Endodermal cell (in vitro differentiated cells): Measurements from ENCODE around the gene PUS7. TPM values are rescaled to one million over a fixed set of nuclear protein-coding genes. Genes with fewer than 3 reads are reported as not detected.
"Not testable (repeated sequence)": the region's sequence is repeated elsewhere in the genome, so short reads cannot be mapped to it uniquely, and the experiment has no call there.

Source experiments
- DNase-seq: peaks from one replicate; pipeline ENCODE4 v3.0.0-alpha.2; 2017
- H3K27ac ChIP-seq: 2 replicates; pipeline ENCODE4 v1.5.1; 2013; ENCODE audit warnings: mild to moderate bottlenecking, low read depth, low read length, moderate library complexity
- H3K27me3 ChIP-seq: 2 replicates; pipeline ENCODE4 v1.6.1; 2013; ENCODE audit warnings: mild to moderate bottlenecking, low read length, moderate library complexity; ENCODE audit not compliant: insufficient read depth, control insufficient read depth, poor library complexity, severe bottlenecking
- H3K36me3 ChIP-seq: 2 replicates; pipeline ENCODE4 v1.7.0; 2013; ENCODE audit warnings: mild to moderate bottlenecking, low read length, moderate library complexity; ENCODE audit not compliant: control insufficient read depth, insufficient read depth
- H3K4me1 ChIP-seq: one replicate; pipeline ENCODE4 v1.7.0; 2013; ENCODE audit warnings: low read length; ENCODE audit not compliant: control insufficient read depth, insufficient read depth
- H3K4me3 ChIP-seq: 2 replicates; pipeline ENCODE4 v1.5.1; 2013; ENCODE audit warnings: mild to moderate bottlenecking, low read length, moderate library complexity
- H3K9ac ChIP-seq: 2 replicates; pipeline ENCODE4 v1.6.1; 2013; ENCODE audit warnings: mild to moderate bottlenecking, low read length, moderate library complexity; ENCODE audit not compliant: poor library complexity, severe bottlenecking; ENCODE audit errors: extremely low read depth
- H3K9me3 ChIP-seq: 2 replicates; pipeline ENCODE4 v1.6.1; 2013; ENCODE audit warnings: mild to moderate bottlenecking, low read length, moderate library complexity; ENCODE audit not compliant: control insufficient read depth
- H3K27ac Mint-ChIP-seq: 2 replicates; pipeline ENCODE4 v1.8.0; 2020; ENCODE audit warnings: mixed read lengths
- H3K27me3 Mint-ChIP-seq: 2 replicates; pipeline ENCODE4 v1.8.0; 2021; ENCODE audit warnings: mild to moderate bottlenecking, mixed read lengths; ENCODE audit not compliant: insufficient read depth
- H3K36me3 Mint-ChIP-seq: 2 replicates; pipeline ENCODE4 v1.8.0; 2020; ENCODE audit warnings: low read depth, mixed read lengths
- H3K4me1 Mint-ChIP-seq: 2 replicates; pipeline ENCODE4 v1.8.0; 2020; ENCODE audit warnings: mixed read lengths
- H3K4me3 Mint-ChIP-seq: 2 replicates; pipeline ENCODE4 v1.8.0; 2020; ENCODE audit warnings: mild to moderate bottlenecking, moderate library complexity, mixed read lengths
- H3K9me3 Mint-ChIP-seq: 2 replicates; pipeline ENCODE4 v1.8.0; 2020; ENCODE audit warnings: mild to moderate bottlenecking, mixed read lengths
- WGBS, 2 experiments: methylation state at CpG; one replicate each; pipeline versions ENCODE4 v1.1.5 to v1.1.7; 2013; ENCODE audit warnings: missing lambda C conversion rate in 2 of 2, mixed read lengths in 1 of 2; ENCODE audit not compliant: insufficient coverage in 1 of 2, insufficient read length in 1 of 2; 5-methylcytosine and 5-hydroxymethylcytosine counted together
- total RNA-seq, 2 donors: library from RNA; stranded (reverse); fragmentation: NEBNext Ultra II Directional in 1 of 2; extraction: Animal tissue kit (Norgen Biotek cat#: 25700) in 1 of 2; gene quantifications; 2 replicates in 1 of 2; 3 replicates in 1 of 2; pipeline ENCODE4 v1.2.1, GENCODE V29; 2021
- TF ChIP-seq, protein P1 (sequence below): fragments of 200-600 bp; sonication (generic); conservative IDR thresholded peaks from 2 replicates; pipeline ENCODE4 v1.5.0; 2021; ENCODE audit warnings: antibody characterized with exemption, mild to moderate bottlenecking

PUS7 gene
- total RNA-seq, 2 donors from 2014 or later: 30.0 to 38.7 TPM

DNA sequence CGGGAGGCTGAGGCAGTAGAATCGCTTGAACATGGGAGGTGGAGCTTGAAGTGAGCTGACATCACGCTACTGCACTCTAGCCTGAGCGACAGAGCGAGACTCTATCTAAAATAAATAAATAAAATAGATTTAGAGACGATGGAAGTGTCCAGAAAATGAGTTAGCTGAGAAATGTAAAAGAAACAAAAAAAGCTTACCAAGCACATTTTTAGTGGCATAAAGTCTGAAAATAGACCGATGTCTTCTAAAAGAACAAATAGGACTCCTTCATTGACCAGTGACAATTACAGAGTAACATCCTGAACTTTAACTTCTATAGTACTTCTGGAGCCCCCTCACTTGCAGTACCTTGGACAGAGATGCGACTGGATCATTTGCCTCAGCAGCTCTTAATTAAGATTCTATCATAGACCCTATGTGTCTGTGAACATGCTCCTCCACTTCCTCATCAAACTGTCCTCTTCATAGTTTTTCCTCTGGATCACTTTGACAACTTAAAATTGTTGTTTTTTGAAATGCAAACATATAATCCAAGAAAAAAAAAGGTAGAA is 108.1 kb downstream of the PUS7 start:
- Mint-ChIP-seq H3K27ac (no peak overlapping the region), H3K4me1 (no peaks in the 10 kb centered on the region), H3K36me3 (no peaks in the 10 kb centered on the region)

DNA sequence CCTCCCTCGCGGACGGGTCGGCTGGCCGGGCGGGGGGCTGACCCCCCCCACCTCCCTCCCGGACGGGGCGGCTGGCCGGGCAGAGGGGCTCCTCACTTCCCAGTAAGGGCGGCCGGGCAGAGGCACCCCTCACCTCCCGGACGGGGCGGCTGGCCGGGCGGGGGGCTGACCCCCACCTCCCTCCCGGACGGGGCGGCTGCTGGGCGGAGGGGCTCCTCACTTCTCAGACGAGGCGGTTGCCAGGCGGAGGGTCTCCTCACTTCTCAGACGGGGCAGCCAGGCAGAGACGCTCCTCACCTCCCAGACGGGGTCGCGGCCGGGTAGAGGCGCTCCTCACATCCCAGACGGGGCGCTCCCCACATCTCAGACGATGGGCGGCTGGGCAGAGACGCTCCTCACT is 111.3 kb downstream of the PUS7 start:
- H3K9me3 ChIP-seq, H3K4me3 ChIP-seq, H3K9ac ChIP-seq, H3K9me3 Mint-ChIP-seq, H3K36me3 Mint-ChIP-seq, H3K27ac ChIP-seq, H3K27me3 ChIP-seq, H3K27ac Mint-ChIP-seq, H3K4me1 Mint-ChIP-seq, H3K4me1 ChIP-seq, DNase-seq, H3K27me3 Mint-ChIP-seq, H3K4me3 Mint-ChIP-seq, H3K36me3 ChIP-seq: not testable (repeated sequence)
- WGBS, 2 experiments: 95 to 97% methylated on average over 13 to 24 of the region's 36 CpGs

More for the DNA sequence above, 108.1 kb downstream of the PUS7 start:
- H3K9ac ChIP-seq: no peak overlapping the region
- DNase-seq: no peak
- Mint-ChIP-seq H3K4me3 (no peak overlapping the region), H3K9me3 (peaks cover 4% of the 10 kb centered on the region), H3K27me3 (no peaks in the 10 kb centered on the region)
- WGBS, 2 experiments: 79 to 90% methylated on average over 5 to 8 of the region's 8 CpGs
- H3K4me3 ChIP-seq: no peak overlapping the region
- no peak overlapping the region for H3K27ac ChIP-seq
- no peaks in the 10 kb centered on the region for H3K4me1 ChIP-seq
- TF ChIP-seq, protein P1, sequence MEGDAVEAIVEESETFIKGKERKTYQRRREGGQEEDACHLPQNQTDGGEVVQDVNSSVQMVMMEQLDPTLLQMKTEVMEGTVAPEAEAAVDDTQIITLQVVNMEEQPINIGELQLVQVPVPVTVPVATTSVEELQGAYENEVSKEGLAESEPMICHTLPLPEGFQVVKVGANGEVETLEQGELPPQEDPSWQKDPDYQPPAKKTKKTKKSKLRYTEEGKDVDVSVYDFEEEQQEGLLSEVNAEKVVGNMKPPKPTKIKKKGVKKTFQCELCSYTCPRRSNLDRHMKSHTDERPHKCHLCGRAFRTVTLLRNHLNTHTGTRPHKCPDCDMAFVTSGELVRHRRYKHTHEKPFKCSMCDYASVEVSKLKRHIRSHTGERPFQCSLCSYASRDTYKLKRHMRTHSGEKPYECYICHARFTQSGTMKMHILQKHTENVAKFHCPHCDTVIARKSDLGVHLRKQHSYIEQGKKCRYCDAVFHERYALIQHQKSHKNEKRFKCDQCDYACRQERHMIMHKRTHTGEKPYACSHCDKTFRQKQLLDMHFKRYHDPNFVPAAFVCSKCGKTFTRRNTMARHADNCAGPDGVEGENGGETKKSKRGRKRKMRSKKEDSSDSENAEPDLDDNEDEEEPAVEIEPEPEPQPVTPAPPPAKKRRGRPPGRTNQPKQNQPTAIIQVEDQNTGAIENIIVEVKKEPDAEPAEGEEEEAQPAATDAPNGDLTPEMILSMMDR: no peak
- H3K36me3 ChIP-seq: no peaks in the 10 kb centered on the region
- H3K9me3 ChIP-seq: no peaks in the 10 kb centered on the region
- no peaks in the 10 kb centered on the region for H3K27me3 ChIP-seq

- H3K4me1 ChIP-seq, H3K9me3 ChIP-seq, H3K4me3 ChIP-seq, DNase-seq, H3K9me3 Mint-ChIP-seq, H3K27ac Mint-ChIP-seq, H3K27ac ChIP-seq, H3K9ac ChIP-seq, H3K36me3 Mint-ChIP-seq, H3K27me3 ChIP-seq, H3K36me3 ChIP-seq, H3K4me3 Mint-ChIP-seq, H3K27me3 Mint-ChIP-seq, H3K4me1 Mint-ChIP-seq: not testable (repeated sequence)
- WGBS, 2 experiments: 89% methylated on average over 1 of the region's 3 CpGs; no CpG with 5 or more reads in 1 of the 2 experiments
Measured at GRCh38 chr7:105409775-105410174, 112.3 kb downstream of the PUS7 start.

DNA sequence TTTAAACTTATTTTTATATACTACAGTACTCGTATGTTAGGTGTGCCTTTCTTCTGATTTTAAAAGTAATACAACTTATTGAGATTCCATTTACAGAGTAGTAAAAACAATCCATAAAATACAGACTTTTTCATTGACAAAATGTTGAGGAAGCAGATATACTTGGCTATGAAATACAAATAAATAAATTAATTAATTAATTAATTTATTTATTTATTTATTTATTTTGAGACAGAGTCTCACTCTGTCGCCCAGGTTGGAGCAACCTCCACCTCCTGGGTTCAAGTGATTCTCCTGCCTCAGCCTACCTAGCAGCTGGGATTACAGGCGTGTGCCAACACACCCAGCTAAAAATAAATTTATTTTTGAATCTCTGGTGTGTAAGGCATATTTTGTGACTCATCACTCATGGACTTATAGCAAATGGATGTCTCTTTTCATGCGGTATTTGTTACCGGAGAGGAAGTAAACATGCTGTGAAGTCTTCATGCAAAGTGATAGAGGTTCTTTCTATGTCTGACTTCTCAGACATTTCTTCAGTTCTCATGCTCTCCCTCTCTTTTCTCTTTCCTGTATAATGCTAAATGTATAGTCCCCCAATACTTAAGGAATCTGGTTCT is 113.2 kb downstream of the PUS7 start:
- Mint-ChIP-seq H3K36me3 (no peaks in the 10 kb centered on the region), H3K4me3 (no peak overlapping the region), H3K27me3 (no peaks in the 10 kb centered on the region), H3K27ac (no peak overlapping the region), H3K4me1 (no peaks in the 10 kb centered on the region), H3K9me3 (peaks cover 4% of the 10 kb centered on the region)
- Histone ChIP-seq H3K9ac (no peak overlapping the region), H3K27ac (no peak overlapping the region), H3K4me3 (no peak overlapping the region), H3K9me3 (no peaks in the 10 kb centered on the region), H3K27me3 (no peaks in the 10 kb centered on the region), H3K4me1 (no peaks in the 10 kb centered on the region), H3K36me3 (no peaks in the 10 kb centered on the region)
- no peak for DNase-seq
- WGBS, 2 experiments: 98 to 100% methylated on average over 2 to 4 of the region's 5 CpGs
- TF ChIP-seq, protein P1: no peak

Other genes with a start within 250 kb of the PUS7 start
- 10 to 100 TPM; 60.3 to 76.2 TPM for gene SRPK2, start 133.3 kb downstream of the PUS7 start, total RNA-seq
- gene RINT1, start 9.9 kb upstream of the PUS7 start, total RNA-seq: 10 to 100 TPM; 21.0 to 26.0 TPM
- under 1 TPM; 0.68 to 0.89 TPM for gene EFCAB10, start 59.2 kb upstream of the PUS7 start, total RNA-seq